ENCODE data around the gene CCDC83. TPM values are rescaled to one million over a fixed set of nuclear protein-coding genes. Genes with fewer than 3 reads are reported as not detected.

Gene CCDC83
- total RNA-seq, 1 donor from 2014 or later, result not detected

- no peaks in the 10 kb centered on the region for H3K36me3 Mint-ChIP-seq (ENCODE audit: unreplicated experiment)
- H3K4me1 Mint-ChIP-seq (ENCODE audit: low read depth, unreplicated experiment), result no peaks in the 10 kb centered on the region
- H3K9me3 Mint-ChIP-seq (ENCODE audit: unreplicated experiment), result peaks cover 2% of the 10 kb centered on the region
- H3K4me3 Mint-ChIP-seq (ENCODE audit: unreplicated experiment), result no peak overlapping the region
- TF ChIP-seq CTCF (IDR thresholded peaks at IDR 0.05; ENCODE audit: partially characterized antibody, unreplicated experiment), result no peak
- no peak for DNase-seq
- no peak overlapping the region for H3K27ac Mint-ChIP-seq (ENCODE audit: unreplicated experiment)
- H3K27me3 Mint-ChIP-seq (ENCODE audit: unreplicated experiment), result no peaks in the 10 kb centered on the region
Measured at GRCh38 chr11:85967457-85967856, 112.3 kb downstream of the CCDC83 start.

Other genes starting within 250 kb of the CCDC83 start
- gene DLG2, start 228.0 kb upstream of the CCDC83 start, total RNA-seq (ENCODE audit: unreplicated experiment), result 2.9 TPM
- gene TMEM126B, start 226.8 kb upstream of the CCDC83 start, total RNA-seq (ENCODE audit: unreplicated experiment), result 27.3 TPM
- gene TMEM126A, start 207.4 kb upstream of the CCDC83 start, total RNA-seq (ENCODE audit: unreplicated experiment), result 19.9 TPM
- 44.0 TPM for gene CREBZF, start 190.3 kb upstream of the CCDC83 start, total RNA-seq (ENCODE audit: unreplicated experiment)
- gene CCDC89, start 169.2 kb upstream of the CCDC83 start, total RNA-seq (ENCODE audit: unreplicated experiment), result not detected
- 4.0 TPM for gene SYTL2, start 44.2 kb upstream of the CCDC83 start, total RNA-seq (ENCODE audit: unreplicated experiment)
- 117 TPM for gene PICALM, start 213.7 kb downstream of the CCDC83 start, total RNA-seq (ENCODE audit: unreplicated experiment)